CD4-positive, alpha-beta T cell treated with Interleukin-17A for 1 hour (primary cell): ENCODE results near the gene RASA3.

Source experiments
- DNase-seq: peaks from one replicate; pipeline ENCODE4 v3.0.0-alpha.2; 2020

Gene RASA3

DNA sequence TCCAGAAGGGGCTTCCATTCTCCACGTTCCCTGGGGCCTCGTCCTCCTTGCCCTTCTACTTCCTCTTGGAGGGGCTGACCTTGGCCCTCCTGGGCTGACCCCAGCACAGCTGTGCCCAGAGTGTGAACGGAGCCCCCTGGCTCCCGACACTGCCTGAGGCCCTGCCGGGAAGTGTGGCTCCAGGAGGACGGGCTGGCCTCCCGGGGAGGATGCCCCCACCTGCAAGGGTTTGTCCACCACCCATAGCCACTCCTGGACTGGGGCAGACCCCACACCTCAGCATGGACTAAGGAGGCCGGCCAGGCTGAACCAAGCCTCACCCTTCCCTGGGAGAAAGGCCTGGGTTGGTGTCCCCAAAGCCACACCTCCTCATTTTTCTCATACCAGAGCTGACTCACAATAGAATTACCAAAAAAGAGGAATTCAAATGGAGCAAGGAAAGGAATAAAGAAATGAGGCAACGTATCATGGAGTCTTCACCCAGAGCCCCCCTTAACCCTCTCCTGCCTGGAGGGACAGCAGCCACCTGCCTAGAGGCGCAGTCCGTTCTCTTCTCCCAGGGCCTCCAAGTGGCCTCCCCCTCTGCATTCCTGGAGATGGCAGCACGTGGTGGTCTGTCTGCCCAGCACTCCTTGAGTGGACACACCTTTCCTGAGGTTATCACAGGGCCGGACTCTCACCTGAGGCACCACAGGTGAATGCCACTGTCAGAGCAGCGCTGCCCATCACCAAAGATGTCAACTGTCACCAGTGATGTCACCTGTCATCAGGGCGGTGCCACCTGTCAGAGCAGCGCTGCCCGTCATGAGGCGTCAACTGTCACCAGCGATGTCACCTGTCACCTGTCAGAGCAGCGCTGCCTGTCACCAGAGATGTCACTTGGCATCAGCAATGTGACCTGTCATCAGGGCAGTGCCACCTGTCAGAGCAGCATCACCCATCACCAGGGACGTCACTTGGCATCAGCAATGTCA is 155.4 kb downstream of the RASA3 start:
- no peak for DNase-seq

DNA sequence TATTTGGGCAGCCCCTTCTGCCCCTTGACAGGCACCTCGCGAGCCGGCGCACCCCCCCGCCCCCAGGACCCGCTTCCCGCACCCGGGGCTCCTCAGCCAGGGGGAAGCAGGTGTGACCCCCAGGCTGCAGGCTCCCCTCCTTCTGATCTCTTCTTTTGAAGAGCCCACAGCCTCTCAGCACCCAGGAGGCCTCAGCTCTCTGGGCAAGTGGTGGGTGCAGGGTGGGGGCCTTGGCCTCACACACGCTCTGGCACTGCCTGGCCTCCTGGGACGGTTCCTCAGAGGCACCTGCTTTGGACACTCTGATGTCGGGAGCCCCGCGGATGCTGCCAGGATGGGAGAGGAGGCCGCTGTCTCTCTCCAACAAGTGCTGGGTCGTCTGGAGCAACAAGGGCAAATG is 157.0 kb downstream of the RASA3 start:
- DNase-seq: no peak

DNA sequence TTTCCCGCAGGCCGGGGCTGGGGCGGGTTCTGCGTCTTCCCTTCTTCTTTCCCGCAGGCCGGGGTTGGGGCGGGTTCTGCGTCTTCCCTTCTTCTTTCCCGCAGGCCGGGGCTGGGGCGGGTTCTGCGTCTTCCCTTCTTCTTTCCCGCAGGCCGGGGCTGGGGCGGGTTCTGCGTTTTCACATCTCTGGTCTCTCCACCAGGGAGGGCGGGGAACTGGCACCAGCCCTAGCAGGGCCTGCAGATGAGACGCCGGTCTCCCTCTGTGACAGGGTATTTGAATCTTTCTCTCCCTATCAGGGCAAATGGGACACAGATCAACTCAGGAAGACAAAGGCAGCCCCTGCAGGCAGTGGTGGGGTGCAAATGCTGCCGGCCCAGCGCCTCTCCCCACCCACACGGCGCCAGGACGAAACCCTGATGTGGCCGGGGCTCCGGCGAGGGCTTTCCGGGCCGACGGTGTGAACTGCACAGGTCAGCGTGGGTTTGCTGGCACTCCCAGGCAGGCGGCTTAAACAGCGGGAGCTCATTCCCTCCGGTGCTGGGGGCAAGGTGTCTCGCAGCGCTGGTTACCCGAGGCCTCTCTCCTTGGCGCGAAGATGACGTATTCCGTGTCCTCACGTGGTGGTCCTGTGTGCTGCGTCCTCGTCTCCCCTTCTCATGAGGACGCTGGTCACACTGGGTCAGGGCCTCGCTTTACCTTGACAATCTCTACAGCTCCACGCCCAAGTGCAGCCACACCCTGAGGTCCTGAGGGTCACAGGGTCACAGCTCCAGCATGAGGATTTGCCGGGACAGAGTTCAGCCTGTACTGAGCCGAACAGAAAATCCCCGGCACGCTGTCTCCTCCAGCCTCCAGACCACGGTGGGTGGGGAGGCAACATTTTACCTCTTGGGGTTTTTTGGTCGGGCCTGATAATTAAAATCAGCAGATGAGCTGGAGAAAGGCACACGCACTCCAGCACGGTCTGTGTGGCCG is 157.8 kb downstream of the RASA3 start:
- no peak for DNase-seq

DNA sequence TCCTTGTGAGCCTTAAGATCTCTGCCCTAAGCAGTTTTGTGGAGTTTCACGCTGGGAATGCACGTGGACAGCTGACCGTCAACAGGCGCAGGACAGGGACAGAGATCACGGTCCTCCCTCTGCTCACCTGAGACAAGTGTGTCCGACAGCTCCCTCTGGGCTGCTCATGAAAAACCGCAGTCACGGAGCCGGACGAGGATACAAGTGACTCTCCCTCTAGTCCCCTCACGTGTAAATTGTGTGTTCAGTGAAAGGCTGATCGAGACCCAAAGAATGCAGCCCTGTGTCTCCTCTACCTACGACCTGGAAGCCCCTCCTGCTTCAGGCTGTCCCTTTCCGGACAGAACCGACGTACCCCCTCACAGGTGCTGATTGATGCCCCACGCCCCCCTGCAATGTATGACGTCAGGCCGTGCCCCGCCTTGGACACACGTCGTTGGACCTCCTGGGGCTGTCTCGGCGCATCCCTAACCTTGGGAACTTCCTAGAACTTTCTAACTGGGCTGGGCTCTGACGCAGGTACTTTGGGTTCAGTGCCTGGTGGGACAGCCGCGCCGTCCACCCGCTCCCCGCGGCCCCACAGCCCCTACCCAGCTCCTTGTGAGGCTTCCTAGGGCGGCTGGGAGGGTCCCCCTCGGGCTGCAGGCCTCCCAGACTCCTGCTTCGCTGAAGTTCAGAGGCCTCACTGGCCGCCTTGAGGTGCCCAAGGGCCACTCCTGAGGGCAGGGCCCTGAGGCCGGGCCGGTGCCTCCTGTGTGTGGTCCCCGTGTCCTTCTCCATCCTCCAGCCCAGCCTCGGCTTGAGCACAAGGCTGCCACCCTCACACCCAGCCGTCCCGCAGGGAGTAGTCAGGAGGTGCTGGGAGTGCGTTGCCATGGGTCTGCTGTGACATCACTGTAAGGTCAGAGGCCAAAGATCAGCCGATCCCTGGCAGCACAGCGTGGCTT is 158.9 kb downstream of the RASA3 start, which contains the start of gene C13orf46:
C13orf46 (minus strand) TSS at position 859 of the 947 bp plus-strand sequence; CDS start at position 780, 79 bp downstream.
- no peak for DNase-seq

DNA sequence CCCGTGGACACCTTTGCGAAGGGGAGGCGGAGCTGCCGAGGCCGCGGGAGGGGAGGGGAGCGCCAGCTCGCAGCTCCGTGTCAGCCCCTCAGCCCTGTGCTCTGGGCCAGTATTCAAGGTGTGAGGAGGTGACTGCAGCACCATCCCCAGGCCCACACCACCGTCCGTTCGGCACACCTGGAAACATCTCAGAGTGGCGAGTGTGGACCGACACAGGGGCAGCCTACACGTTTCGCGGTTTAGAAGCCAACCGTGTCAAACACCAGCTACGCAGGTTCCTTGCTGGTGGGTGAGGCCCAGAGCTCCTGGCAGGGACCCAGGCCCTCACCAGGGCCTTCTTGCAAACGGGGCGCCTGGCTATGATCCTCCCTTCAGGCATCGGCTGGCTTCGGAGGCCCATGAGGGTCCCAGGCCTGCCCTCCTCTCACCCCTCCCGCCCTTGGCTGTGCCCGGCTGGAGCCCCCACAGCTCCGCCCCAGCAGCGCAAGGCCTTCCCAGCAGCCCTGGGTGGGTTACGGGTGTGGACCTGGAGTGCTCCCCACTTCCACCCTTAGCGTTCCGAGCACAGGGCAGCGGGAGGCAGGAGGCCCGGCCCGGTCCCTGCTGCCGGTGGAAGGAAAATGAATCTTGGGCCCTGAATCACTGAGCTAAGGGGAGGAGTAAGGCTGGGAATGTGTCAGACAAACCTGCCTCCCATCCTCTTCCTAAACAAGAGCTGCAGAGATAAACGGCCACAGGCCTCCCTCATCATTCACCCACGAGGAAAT is 159.8 kb downstream of the RASA3 start:
- DNase-seq: no peak

DNA sequence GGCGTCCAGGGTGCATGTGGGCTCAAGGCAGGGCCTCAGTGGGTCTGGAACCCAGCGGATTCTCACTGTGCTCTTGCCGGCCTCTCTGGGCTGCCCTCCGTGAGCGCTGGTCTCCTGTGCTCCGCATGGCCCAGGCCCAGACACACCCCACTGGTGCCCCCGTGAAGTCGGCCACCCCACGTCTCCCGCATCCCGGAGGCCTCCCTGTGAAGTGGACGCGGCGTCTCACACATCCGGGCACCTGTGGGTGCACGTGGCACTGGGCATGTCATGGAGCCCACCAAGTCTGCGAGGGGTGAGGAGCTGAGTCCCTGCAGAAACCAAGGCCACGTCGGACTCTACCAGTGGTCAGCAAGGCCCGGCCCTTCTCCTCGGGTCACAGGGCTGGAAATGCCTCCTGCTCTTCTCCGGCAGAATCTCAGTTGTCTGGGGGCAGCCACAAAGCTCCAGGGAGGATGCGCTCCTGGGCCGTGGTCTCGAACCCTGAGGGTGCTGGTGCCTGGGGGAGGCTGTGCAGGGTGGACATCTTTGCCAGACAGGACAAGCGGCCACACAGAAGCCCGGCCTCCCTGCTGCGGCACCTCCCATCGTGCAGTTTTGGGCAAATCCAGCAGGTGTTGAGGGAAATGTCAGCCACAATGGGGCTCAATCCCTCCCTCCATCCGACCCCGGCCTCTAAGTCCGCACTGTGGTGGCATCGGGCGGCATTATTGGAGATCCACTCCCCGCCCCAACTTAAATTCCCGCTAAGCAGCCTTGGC is 160.8 kb downstream of the RASA3 start:
- DNase-seq: no peak

DNA sequence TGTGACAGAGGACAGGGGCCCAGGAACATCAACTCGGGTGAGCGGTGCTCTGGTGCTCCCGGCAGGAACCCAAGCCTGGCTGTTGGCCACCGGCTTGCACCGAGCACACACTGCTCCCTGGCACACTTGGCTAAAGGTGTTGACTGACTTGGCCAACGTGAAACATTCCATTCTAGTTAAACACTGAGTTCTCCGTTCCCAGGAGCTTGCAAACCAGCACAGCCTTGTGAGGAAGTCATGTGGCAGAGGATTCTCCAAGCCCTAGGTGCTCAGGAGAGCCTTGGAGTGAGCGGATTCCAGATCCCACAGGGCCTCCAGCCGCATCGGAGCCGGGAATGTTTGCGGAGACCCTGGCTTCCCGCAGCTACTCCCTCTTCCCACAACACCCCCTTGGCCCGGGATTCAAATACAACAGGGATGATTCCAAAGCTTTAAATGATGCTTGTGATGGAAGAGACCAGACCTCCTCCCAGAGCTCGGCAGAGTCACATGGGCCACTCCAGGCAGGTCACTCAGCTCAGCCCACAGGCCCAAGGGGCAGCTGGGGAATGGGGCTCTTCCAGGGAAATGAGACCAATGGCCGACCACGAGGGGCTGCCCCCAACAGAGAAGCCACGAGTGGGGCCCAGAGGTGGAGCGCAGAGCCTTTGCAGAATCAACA is 161.5 kb downstream of the RASA3 start:
- no peak for DNase-seq

DNA sequence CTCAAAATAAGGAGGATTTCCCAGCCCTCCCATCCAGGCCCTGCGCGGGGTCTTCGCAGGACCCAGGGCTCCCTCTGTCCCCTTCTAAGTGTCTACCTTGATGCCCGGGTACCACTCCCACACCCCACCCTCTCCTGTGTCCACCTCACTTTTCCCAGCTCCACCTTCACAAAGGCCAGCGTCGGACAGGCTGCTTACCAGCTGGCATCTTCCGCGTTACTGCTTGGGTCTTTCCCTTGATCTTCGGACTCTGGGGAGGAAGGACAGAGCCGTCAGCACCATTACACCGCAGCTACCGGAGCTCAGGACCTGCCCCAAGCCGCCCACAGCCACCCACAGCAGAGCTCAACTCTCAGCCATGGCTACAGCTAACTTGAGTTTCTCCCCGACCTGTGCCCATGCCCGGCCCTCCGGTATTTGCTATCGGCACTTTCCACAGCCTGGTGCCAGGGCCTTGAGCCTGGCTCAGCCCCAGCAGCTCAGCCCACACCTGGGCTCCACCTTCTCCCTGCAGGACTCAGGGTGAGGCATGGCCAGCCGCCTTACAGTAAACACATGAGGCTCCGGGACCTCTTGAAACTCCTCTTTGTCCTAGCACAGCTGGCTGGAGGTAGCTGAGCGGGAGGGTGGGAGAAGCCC is 162.3 kb downstream of the RASA3 start:
- no peak for DNase-seq

DNA sequence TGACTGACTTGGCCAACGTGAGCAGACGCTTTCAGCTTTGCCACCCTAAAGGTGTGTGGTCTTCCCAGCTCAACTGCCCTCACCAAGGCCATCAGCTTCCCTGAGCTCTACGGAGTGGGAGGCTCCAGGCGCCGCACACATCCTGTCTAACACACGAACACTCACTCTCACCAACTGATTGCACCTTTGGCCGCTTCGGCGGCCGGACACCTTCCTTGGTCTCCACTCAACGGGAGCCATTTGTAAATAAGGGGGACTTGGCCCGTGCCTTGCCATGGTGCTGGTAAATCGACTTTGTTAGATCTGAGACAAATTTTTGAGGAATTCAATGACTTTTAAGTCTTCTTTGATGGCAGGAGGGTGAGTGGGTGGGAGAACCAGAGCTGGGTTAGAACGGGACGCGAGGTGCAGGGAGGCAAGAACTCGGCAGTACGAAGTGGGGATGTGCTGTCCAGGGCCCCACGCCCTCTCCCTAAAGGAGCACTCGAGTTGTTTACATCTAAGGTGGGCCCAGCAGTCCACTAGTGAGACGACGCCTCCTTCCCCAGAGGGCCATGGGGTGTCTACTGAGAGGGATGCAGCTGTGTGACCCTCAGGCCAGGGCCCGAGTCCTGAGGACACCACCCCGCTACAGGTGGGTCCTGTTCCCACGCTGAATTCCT is 163.0 kb downstream of the RASA3 start:
- DNase-seq: no peak

DNA sequence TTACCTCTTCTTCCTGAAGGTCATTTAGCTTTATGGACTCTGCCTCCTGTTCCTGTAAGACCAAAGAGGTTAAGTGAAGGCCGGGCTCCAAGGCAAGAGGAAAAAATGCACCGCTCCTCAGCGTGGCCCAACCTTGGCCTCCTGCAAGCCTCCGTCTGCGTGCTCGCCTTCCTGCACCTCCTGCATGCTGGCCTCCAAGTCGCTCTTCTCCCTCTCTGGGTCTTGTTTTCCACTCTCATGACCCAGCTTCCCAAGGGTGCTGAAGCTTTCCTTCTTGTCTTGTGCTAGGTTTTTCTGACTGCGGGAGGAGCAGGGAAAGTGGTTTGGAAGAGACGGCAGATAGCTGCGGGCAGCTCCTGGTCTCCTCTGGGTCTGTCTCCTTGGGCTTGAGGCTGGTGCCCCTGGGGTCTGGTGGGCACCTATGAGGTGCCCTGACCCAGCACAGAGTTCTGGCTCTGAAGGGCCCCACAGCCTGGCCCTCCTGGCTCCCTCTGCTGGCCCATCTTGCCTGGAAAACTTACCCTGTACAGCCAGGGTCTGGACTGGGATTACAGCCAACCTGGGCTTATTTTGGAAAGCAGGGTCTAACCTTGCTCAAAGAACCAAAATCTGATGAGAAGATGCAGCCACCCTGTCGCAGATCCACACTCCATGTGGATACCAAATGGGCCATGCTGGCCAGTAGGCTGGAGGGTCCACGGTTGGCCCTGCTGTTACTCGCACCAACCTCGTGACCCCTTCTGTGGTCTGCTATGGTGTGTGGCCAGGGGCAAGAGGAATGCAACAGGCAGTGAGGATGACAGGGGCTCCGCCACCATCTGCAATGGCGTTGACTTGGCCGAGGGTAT is 163.7 kb downstream of the RASA3 start:
- DNase-seq: no peak

DNA sequence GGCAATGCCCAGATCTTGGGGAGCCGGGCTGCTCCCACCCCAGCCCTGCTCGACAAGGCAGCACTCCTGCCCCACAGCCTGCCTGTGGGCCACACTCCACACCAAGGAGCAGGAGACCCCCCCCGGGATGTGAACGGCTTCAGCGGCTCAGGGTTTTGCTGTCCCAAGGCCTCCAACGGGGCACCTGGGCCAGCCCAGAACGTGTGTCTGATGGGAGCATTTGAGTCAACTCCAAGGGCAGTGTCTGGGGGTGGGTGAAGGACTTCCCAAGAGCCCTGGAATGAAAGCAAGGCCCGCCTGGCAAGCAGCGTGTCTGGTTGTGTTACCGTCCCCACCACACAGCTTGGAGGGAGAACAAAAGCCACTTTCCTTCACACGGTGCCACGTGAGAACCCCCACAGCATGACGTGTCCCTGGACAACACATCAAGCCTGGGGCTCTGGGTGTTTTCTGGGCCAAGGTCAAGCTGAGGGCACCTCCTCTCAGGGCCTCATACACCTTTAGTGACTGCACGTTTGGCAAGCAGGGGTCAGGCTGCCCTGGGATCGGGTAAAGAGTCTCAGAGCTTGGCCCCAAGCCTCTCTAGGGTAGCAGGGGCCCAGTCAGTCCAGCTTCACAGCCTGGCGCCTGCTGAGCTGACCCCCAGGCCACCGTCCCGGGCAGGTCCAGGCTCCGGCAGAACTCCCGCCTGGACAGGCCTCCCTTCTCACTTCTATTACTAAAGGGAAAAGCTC is 164.5 kb downstream of the RASA3 start:
- DNase-seq: no peak

DNA sequence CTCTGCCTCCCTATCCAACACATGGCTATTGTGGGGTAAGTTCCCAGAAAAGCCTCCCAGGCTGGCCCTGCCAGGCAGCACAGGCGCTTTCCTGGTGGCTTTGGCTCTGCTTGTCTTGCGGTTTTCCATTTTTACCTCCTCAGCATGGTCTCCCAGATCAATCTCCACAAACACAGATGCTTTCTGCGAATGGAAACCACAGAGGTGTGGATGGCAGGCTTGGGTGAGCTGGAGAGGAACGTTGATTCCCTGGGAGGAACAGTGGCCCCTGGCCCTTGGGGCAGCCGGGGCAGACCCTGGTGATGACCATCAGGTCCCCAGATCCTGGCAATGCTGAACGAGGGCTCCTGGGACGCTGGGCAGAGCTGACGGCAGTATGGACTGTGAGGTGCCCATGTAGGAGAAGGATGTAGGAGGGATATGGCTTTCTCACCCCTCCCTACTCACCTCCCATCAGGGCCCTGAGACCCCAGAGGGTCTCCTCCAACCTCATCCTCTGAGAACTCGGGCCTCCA is 165.2 kb downstream of the RASA3 start:
- no peak for DNase-seq

DNA sequence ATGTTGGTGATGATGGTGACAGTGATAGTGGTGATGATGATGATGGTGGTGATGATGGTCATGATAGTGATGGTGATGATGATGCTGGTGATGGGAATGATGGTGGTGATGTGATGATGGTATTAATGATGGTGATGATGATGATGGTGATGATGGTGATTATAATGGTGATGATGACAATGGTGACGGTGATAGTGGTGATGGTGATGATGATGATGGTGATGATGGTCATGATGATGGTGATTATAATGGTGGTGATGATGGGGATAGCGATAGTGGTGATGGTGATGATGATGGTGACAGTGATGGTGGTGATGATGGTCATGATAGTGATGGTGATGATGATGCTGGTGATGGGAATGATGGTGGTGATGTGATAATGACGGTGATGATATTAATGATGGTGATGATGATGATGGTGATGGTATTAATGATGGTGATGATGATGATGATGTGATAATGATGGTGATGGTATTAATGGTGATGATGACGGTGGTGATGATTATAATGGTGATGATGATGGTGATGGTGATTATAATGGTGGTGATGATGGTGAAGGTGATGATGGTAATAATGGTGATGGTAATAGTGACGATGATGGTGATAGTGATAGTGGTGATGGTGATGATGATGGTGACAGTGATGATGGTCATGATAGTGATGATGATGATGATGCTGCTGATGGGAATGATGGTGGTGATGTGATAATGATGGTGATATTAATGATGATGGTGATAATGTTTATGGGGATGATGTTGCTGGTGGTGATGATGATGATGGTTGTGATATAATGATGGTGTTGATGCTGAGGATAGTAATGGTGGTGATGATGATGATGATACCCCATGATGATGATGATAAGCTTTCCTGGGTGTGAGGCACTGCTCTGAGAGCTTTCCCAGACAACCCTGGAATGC is 166.2 kb downstream of the RASA3 start:
- no peak for DNase-seq

DNA sequence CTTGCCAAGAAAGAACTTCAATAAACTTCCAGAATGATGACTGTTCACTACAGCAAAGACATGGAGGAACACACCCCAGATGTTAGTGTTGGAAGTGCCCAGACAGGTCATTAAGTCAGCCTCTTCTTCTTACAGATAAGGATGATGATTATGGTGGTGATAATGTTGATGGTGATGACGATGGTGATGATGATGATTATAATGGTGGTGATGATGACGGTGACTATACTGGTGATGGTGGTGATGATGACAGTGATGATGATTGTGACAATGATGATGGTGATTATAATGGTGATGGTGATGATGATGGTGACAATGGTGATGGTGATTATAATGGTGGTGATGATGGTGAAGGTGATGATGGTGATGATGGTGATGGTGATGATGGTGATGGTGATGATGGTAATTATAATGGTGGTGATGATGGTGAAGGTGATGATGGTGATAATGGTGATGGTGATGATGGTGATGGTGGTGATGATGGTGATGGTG is 167.0 kb downstream of the RASA3 start:
- no peak for DNase-seq

DNA sequence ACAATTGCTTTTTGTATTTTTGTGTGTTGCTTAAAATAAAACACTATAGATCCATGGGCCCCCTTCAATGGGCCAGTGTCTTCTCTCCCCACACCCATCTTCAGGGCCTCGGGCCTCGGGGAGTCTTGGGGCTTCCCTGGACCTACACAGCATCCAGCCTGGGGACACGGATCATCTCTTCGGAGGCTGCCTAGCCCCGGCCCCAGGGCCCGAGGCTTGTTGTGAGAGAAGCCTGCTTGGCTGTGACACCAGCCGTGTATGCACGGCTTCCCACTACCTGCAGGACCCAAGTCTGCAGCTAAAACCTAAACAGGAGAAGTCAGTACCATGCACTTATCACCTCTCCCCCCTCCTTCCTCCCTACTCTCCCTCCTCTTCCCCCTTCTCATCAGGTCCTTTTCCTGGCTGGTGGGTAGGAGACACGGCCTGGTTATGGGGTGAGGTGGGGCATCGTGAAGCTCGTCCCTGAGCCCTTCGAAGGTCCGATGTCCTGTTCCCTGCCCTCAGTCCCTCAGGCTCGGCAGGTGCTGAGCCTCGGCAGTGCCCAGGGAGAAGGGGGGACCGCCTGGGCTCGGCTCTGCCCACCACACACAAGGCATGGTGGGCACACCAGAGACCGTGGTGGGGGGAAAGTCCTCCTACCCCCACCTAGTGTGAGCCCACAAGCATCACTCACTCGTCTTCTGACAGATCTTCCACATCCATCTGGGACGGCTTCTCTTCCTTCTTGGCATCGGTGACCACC is 168.0 kb downstream of the RASA3 start:
- no peak for DNase-seq
